Kidney epithelial cell (primary cell): ENCODE results near the gene TMEM129. TPM values are rescaled to one million over a fixed set of nuclear protein-coding genes. Genes with fewer than 3 reads are reported as not detected.
"Not testable (repeated sequence)": the region's sequence is repeated elsewhere in the genome, so short reads cannot be mapped to it uniquely, and the experiment has no call there.

Experiments used
- DNase-seq: peaks from one replicate; pipeline ENCODE4 v3.0.0-alpha.2; 2010; ENCODE audit warnings: low read depth
- H3K27me3 ChIP-seq: 2 replicates; pipeline ENCODE4 v1.6.0; 2011; ENCODE audit warnings: low read length; ENCODE audit not compliant: control insufficient read depth, insufficient read depth
- H3K36me3 ChIP-seq: 2 replicates; pipeline ENCODE4 v1.5.1; 2011; ENCODE audit warnings: low read length; ENCODE audit not compliant: control insufficient read depth, insufficient read depth
- H3K4me3 ChIP-seq: 2 replicates; pipeline ENCODE4 v1.5.1; 2011; ENCODE audit warnings: low read depth, mild to moderate bottlenecking, control low read depth, low read length
- CTCF ChIP-seq: IDR thresholded peaks from 2 replicates; pipeline ENCODE4 v1.5.1; 2011; ENCODE audit warnings: mild to moderate bottlenecking, moderate library complexity, low read length, control low read depth, inconsistent platforms; ENCODE audit not compliant: insufficient read depth, poor library complexity, severe bottlenecking
- total RNA-seq: library from RNA; depleted of rRNA; stranded (reverse); fragments of >200 nt; gene quantifications from 2 replicates; pipeline ENCODE4 v1.2.3, GENCODE V29; 2015

TMEM129 gene
- total RNA-seq, 1 donor from 2014 or later: 63.5 TPM

GRCh38 chr4:1676605-1677525, 44.3 kb downstream of the TMEM129 start:
- DNase-seq: no peak
- TF ChIP-seq CTCF: no peak
- Histone ChIP-seq H3K4me3 (no peak overlapping the region), H3K36me3 (no peaks in the 10 kb centered on the region), H3K27me3 (peaks cover 3% of the 10 kb centered on the region)

GRCh38 chr4:1675802-1676137, 45.4 kb downstream of the TMEM129 start:
- no peak for DNase-seq
- Histone ChIP-seq H3K4me3 (no peak overlapping the region), H3K27me3 (peaks cover 3% of the 10 kb centered on the region), H3K36me3 (no peaks in the 10 kb centered on the region)
- no peak for TF ChIP-seq CTCF

- Histone ChIP-seq H3K36me3 (no peaks in the 10 kb centered on the region), H3K27me3 (peaks cover 3% of the 10 kb centered on the region), H3K4me3 (no peak overlapping the region)
- DNase-seq: no peak
- TF ChIP-seq CTCF: no peak
Observed at GRCh38 chr4:1675136-1675801, 45.9 kb downstream of the TMEM129 start.

GRCh38 chr4:1674682-1675081, 46.4 kb downstream of the TMEM129 start:
- no peak for DNase-seq

GRCh38 chr4:1673671-1674070, 47.5 kb downstream of the TMEM129 start:
- no peak overlapping the region for H3K4me3 ChIP-seq
- peaks cover 3% of the 10 kb centered on the region for H3K27me3 ChIP-seq
- TF ChIP-seq CTCF: no peak
- DNase-seq: no peak
- no peaks in the 10 kb centered on the region for H3K36me3 ChIP-seq

More at GRCh38 chr4:1674682-1675081, 46.4 kb downstream of the TMEM129 start:
- Histone ChIP-seq H3K27me3 (peaks cover 3% of the 10 kb centered on the region), H3K36me3 (no peaks in the 10 kb centered on the region), H3K4me3 (no peak overlapping the region)
- TF ChIP-seq CTCF: no peak

GRCh38 chr4:1671011-1671410, 50.1 kb downstream of the TMEM129 start:
- DNase-seq, H3K27me3 ChIP-seq, H3K4me3 ChIP-seq, H3K36me3 ChIP-seq: not testable (repeated sequence)
